Measurements from ENCODE around the gene PLA1A.
"Not testable (repeated sequence)": the region's sequence is repeated elsewhere in the genome, so short reads cannot be mapped to it uniquely, and the experiment has no call there.

Gene PLA1A

DNA sequence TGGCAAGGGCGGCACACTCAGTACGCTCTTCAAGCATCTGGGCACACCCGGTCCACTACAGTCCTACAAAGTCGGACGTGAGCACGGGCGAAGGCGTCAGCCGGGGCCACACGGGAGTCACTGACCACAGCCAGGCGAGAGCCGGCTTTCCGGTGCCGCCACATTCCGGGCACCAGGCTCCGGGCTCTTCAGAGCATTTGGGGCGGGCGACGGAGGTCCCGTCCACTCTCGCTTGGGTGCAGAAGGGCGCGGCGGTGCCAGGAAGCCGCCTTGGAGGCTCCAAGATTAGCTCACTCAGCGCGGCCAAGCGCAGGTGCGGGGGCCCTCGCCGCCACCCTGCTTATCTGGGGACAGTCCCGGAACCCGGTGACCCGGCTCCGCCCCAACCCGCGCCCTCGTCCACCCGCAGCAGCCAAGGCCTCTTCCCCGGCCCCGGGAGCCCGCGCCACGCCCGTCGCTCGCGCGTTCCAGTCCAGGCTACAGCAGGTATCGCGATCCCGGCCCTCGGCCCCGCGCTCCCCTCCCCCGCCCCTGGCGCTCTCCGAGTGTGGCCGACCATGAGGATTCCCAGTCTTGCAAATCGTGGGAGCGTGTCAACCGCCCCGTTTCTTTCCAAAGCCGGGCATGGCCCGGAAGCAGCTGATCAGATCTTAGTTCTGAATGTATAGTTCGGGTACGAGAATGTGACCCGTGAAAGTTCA, 18.2 kb upstream of the PLA1A start, which contains the start of gene ADPRH:
ADPRH (plus strand) TSS at position 127 of the 701 bp plus-strand sequence. CDS start 2,678 bp downstream, outside the sequence.
- DNase-seq (ENCODE audit: low read depth in 2 of 2): peak in 1 of 2 donors; percentile 55

DNA sequence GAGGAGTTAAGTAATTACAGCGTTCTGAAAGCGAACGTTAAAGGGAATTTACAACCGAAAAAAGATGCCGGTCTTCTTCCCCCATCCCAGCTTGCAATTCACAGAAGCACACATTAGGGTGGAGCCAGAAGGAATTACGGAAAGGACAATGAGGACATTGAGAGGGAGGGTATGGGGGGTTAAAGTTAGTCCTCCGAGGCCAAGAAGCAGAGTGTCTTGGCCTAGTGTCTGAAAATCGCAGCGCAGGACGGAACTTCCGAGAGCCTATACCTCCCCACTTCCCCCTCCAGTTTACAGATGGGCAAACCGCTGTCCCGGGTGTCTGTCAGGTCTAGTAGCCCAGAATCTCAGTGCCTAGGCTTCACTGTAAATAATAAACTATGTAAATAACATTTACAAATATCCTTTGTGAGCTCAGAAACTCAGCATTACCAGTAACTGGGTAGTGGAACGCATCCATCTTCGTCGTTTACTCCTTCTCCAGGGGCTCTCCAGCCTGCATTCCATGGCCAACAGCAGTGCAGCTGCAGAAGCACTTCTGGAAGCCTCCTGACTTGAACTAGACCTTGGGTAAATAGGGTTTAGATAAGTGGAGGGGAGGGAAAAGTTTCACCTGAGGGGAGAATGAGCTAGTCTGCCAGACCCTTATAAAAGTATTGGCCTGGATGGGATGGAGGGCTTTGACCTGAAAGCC, 17.5 kb upstream of the PLA1A start:
- no peak for DNase-seq (ENCODE audit: low read depth in 2 of 2)

DNA sequence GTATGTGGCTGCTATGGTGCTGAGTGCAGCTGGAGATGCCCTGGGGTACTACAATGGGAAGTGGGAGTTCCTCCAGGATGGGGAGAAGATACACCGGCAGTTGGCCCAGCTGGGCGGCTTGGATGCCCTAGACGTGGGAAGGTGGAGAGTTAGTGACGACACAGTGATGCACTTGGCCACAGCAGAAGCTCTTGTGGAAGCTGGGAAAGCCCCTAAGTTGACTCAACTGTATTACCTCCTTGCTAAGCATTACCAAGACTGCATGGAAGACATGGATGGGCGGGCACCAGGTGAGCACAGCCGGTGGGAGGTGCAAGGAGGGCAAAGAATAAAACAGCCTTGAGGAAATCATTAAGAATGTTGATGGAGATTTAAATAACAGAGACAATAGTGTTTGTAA, 15.5 kb upstream of the PLA1A start:
- peak in 1 of 2 donors; percentile 27 for DNase-seq (ENCODE audit: low read depth in 2 of 2)

DNA sequence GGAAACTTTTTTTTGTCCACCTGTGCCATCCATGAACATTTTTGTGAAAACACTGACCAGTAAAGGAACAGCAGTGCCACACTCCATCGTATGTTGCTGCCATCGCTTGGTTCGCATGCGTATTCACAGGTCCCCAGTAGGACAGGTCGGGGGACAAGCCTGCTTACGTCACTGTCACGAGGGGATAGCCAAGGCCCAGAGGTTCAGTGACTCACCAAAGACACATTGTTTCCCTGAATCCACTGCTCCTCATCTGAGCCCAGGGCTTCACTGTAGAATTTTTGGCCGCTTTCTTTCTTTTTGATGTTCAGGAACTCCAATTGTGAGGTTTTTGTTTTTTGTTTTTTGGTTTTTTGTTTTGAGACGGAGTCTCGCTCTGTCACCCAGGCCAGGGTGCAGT, 12.5 kb upstream of the PLA1A start:
- DNase-seq (ENCODE audit: low read depth in 2 of 2): no peak

DNA sequence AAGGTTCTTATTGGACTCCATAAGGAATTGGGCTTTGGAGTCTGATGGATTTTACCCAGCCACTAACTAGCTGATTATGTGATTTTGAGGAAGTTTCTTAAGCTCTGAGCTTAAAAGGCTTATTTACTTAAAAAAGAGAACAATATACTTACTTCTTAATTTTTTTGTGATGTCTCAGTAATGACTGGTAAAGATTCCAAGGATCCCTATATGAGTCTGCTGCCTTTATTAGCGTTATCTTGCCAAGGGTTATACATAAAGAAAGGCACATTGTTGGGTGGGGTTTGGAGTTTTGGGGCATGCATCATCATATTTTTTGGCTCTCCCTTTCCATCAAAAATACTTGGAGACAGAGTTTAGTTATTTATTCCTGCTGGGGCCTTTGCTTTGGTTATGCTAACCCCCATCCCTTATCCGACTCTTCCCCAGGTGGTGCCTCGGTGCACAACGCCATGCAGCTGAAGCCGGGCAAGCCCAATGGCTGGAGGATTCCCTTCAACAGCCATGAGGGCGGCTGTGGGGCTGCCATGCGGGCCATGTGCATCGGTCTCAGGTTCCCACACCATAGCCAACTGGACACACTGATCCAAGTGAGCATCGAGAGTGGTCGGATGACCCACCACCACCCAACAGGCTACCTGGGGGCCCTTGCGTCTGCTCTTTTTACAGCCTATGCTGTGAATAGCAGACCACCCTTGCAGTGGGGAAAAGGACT, 11.7 kb upstream of the PLA1A start:
- no peak for DNase-seq (ENCODE audit: low read depth in 2 of 2)

DNA sequence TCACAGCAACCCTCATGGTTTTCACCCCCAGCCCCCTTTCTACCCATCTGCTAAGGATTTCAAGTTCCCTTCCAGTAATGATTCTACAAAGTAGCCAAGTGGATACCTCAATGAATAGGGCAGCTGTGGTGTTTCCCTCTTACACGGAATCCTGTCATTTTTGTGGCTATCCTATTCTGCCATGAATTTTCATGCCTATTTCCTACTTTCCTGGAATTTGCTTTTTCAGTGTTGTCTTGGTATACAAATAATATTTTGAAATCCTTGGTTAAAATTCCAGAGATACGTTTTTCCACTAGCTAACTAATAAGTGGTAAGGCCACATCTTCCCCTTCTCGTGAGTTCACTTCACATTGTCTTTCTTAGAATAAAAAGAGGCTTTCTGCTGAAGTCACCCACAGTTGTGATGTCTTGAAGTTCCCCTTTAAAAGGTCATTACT, 10.9 kb upstream of the PLA1A start:
- DNase-seq (ENCODE audit: low read depth in 2 of 2): no peak

DNA sequence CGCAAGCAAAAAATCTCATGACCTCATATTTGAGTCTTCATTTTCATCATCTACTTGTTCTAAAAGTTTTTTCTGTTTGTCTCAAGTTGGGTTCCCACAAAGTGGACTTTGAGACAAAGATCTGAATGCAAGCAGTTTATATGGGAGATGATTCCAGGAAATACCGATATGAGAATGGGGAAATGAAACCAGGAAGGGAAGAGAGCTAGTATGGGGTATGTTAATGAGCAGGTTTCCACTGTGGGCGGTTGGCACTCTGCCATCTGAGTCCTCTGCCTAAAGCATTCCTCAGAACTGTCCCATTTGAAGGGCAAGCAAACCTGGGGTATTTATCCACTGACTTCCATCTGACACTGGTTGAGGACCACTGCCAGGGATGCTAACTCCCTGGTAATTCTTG, 9.6 kb upstream of the PLA1A start:
- peak; percentile 10 to 19 for DNase-seq (ENCODE audit: low read depth in 2 of 2)

DNA sequence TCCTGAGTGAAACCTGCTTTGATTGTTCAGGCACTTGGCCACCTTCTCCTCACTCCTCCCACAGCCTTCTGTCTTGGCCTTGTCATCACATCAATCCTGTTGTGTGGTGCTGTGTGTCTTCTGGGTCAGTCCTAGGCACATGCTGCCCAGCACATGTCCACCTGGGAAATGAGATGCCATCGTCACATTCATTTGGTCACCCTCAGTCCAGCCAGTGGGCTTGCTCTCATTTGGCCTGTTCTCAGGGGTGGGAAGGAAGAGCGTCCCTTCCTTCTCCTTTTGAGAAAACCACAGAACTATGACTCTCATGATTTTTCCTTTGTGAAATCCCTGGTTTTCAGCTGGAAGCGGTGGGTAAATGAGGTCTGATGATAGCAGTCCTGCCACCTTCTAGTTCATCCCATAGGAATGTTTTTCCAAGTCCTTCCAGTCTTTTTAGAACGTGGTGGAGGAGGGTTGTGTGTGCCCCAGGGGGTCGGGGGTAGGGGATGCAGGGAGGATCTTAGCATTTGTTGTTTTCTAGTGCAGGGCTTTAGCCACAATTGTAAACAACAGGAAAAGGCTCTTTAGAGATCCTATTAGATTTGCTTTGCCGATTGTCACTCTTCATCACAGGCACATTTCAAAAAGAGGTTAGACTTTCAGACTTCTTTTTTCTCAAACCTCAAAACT, 8.4 kb upstream of the PLA1A start:
- DNase-seq (ENCODE audit: low read depth in 2 of 2): no peak

DNA sequence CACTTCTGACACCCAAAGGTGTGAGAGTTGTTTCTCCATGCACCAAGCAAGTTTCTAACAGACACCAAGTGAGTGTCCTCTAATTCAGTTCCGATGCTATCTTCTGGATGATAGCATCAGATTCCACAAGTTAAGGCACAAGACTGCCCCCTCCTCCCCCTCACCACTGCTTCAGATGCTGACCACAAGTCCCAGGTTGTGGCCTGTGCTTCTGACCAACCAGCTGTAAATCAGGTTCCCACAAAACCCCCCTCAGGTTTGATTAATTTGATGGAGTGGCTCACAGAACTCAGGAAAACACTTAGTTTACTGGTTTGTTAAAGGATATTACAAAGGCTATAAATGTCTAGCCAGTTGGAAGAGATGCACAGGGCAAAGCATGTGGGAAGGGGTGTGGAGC, 7.0 kb upstream of the PLA1A start:
- no peak for DNase-seq (ENCODE audit: low read depth in 2 of 2)

DNA sequence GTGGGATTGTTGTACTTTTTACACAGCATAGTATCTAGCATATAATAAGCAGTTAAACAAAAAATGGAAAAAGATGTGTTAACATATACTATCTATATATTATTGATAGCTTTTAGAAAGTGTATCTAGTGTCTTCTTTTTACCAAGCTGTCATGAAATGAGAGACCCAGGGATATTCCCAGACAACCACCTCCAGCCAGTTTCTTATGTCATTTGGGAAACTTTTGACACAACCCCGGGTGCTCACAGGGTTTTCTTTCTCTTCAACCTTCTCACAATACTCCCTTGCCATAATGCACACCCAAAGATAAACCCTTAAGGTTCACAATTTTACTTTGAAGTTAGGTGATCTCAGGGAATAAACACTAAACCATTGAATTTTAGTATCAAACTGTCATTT, 4.8 kb upstream of the PLA1A start:
- no peak for DNase-seq (ENCODE audit: low read depth in 2 of 2)

DNA sequence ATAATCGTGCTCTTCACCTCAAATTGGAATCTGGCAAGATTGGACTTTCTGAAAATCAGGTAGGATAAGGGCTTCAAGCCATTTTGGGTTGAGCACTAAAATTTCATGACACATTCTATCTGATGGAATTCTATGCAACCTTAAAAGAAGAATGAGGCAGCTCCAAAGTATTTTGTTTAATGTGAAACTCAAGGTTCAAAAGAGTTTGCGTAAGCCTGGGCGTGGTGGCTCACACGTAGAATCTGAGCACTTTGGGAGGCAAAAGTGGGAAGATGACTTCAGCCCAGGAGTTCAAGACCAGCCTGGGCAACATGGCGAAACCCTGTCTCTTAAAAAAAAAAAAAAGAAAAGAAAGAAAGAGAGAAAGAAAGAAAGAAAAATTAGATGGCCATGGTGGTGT, 3.6 kb upstream of the PLA1A start:
- DNase-seq (ENCODE audit: low read depth in 2 of 2): no peak

DNA sequence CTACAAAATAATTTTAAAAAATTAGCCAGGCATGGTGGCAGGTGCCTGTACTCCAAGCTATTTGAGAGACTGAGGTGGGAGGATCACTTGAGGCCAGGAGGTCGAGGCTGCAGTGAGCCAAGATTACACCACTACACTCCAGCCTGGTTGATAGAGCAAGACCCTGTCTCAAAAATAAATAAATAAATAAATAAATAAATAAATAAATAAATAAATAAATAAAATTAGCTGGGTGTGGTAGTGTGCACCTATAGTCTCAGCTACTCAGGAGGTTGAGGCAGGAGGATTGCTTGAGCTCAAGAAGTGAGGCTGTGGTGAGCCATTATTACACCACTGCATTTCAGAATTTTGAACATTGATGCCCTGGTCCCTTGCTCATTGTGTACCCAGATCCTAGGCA, 2.8 kb upstream of the PLA1A start:
- DNase-seq (ENCODE audit: low read depth in 2 of 2): not testable (repeated sequence)

DNA sequence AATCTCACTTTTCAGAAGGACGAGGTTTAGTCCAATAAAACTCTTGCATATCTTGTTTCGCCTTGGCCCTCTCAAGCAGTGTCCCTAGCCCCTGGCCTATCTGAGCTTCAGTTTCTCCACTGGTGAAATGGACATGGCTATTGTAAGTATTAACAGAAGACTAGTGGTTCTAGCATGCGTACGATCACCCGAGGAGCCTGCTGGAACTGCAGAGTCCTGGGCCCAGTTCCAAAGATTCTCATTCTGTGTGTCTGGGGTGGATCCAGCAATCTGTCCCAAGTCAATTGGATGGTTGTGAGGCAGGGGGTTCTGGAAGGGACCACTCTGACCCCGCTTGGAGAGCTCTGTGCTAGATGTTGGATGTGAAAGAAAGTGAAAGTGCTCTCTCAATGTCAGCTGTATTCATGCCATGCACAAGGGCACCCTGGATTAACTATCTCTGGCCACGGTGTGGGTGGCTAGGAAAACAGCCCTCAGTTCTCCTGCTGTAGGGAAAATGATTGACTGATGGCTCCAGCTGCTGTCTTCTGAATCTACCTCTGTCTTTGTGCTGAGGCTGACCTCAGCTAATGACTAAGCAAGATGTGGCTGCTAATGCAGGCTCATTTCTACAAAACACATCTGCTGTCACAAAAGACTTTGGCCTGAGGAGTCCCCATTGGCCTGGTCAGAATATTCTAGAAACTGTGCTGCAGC, 1.9 kb upstream of the PLA1A start:
- DNase-seq (ENCODE audit: low read depth in 2 of 2): no peak

DNA sequence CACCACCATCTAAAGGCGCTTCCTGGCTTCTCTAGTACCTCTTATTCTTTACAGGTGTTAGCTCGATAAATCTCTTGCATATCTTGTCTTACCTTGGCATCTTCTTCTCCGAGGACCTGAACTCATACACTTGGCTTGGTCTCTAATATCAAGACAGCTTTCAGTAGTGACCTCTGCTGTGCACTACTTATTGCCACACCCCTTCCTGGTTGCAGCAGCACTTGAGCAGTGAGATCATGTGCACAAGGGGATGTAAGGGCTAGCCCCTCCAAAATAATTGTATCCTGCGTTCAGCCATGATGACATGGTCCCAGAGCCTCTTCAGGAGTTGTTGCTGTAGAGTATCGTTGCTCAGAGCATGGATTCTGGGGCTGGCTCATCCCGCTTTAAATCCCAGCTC, 1.3 kb upstream of the PLA1A start:
- no peak for DNase-seq (ENCODE audit: low read depth in 2 of 2)

DNA sequence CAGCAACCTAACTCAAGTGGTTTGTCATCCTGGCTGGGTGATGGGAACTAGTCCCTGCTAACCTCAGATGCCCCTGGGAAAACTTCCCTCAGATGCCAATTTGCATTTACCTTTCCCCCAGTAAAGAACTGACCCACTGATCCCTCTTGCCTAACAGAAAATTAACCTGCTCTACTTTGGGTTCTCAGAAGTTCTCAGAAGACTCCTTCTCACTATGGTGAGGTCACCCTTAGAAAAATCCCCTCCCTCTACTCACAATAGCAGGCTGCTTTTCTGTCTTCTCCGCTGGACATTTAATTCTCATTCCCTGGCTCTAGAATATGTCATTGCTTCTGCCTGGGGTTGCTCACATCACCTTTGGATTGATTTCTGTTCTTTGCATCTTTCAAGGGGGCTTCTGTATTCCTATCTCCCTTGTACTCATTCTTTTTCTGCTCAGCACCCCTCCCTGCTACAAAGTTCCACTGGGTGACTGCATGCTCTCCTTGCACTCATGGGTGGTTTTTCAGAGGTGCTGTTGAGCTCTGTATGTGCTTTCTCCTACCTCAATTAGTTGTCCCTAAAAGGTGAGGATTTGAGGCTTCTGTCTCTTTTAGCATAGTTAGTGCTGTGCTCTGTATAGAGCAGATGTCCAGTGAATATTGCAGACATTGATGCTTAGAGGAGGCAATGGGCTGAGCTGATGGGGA, 869 bp downstream of the PLA1A start:
- no peak for DNase-seq (ENCODE audit: low read depth in 2 of 2)

DNA sequence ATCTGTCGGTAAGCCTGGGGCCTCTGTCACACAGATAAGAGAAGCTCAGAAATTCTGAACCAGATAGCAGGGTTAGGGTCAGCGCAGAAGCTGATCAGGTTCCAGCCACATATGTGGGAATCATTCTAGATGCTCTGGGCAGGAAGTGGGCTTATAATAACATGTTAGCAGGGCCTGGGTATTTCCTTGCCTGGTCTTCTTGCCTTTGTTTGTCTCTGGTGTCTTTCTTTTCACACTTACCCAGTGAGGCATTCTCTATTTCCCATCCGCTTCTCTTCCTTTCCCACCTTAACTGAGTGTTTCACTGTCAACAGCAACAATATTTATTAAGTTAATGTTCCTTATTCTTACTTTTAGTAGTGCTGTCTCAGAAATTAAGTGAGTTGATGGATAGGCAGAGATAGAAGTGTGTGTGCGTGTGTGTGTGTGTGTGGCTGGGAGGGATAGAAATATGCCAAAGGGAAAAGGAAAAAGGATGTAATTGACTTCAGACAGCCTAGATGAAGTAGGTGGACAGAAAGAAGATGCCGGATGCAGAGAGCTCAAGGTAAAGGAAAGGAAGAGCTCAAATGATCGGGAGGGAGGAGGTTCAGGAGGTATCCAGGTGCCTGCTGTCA, 2.0 kb downstream of the PLA1A start:
- DNase-seq (ENCODE audit: low read depth in 2 of 2): no peak

DNA sequence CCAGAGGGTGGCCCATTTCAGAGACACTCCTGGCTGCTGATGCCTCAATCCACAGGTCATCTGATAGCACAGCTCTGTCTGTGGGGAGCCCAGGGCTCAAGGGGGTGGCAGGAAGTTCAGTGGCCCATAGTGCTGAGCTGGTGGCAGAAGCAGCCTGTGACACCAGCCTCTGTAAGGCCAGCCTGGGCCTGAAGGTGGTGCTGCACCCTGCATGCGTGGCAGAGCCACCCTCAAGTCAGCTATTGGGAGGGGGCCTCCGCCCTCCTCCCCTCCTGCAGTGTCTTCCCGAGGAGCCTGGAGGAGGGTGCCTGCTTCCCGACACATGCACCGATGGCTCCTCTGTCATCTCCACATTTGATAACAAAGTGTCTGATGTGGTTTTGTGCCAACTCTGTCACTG, 3.0 kb downstream of the PLA1A start:
- DNase-seq (ENCODE audit: low read depth in 2 of 2): peak in 1 of 2 donors; percentile 11

DNA sequence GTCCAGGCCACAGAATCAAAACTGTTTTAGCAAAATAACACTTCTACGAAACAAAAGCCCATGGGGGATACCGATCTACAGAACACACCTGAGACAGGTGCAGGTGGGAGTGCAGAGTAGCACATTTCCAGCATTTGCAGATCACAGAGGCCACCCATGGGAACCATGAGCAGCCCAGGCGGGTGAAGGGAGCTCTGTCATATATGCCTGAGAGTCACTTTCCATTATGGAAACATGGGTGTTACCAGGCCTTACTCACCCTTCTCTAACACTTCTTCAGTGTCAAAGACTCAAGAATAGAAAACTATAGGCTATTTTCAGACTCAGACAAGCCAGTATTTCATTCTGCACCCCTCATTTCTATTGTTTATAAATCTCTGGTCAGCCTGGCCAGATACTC, 3.5 kb downstream of the PLA1A start:
- no peak for DNase-seq (ENCODE audit: low read depth in 2 of 2)

DNA sequence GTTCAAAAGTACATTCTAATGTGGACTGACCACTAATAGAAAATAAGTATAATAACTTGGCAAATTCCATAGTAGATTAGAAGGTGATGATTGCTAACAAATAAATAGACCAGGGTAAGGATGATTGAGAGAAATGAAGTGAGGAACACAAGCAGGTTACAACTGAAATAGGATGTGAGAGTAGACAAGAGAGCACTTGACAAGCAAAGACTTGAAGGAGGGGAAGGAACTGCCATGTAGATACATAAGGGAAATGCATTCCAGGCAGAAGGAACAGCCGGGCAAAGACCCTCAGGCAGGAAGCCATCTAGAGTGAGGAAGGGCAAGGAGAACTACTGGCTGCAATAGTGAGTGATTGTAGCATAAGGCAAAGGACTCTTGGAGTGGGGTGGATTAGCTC, 5.0 kb downstream of the PLA1A start:
- DNase-seq (ENCODE audit: low read depth in 2 of 2): no peak

DNA sequence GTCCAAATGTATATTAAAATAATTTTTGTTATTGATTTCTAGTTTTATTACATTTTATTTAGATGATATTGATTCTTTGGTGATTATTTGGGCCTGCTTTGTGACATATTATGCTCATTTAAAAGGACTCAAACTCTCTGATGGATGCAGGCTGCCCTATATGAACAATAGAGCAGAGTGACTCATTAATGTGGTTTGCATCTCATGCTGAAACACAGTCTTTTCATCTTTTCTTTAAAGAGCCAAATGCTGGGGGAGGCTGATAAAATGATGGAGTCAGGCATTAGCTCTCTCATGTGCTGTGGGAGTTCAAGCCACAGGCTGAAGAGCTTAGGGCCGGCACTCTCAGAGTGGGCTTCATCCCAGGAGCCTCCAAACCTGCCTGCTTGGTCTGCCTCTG, 7.2 kb downstream of the PLA1A start:
- no peak for DNase-seq (ENCODE audit: low read depth in 2 of 2)
